ENCODE data around the gene MAP7D3. TPM values are rescaled to one million over a fixed set of nuclear protein-coding genes. Genes with fewer than 3 reads are reported as not detected.

The MAP7D3 gene
- polyA plus RNA-seq, 3 donors: 1.8 to 3.4 (median 2.9) TPM

- Mint-ChIP-seq H3K9me3 (peaks cover 0 to 2% (median 0%) of the 10 kb centered on the region in 7 donors), H3K27me3 (ENCODE audit: low read depth in 3 of 3) (peaks cover 0 to 11% (median 1%) of the 10 kb centered on the region in 3 donors), H3K36me3 (peaks cover 0 to 8% of the 10 kb centered on the region in 2 donors), H3K4me3 (no peak overlapping the region), H3K27ac (no peak overlapping the region), H3K4me1 (peaks cover 14% of the 10 kb centered on the region)
- DNase-seq: peak in 1 of 3 donors; percentile 38
- Histone ChIP-seq H3K79me2 (ENCODE audit: insufficient read depth, low read length) (no peaks in the 10 kb centered on the region), H3K4me3 (replicated peaks in 1 of 3; ENCODE audit: low read depth in 2 of 3, low read length in 3 of 3) (peak overlapping the region in 2 of 3 experiments; percentile 27 to 55), H3K27ac (ENCODE audit: low read depth in 1 of 2, low read length in 2 of 2) (no peak overlapping the region), H3K9ac (ENCODE audit: insufficient read depth, low read length, poor library complexity, severe bottlenecking) (no peak overlapping the region), H3K9me3 (replicated peaks in 1 of 2; ENCODE audit: control insufficient read depth in 1 of 2, insufficient read depth in 1 of 2, low read length in 2 of 2) (no peaks in the 10 kb centered on the region), H2AFZ (ENCODE audit: insufficient read depth, low read depth, low read length, poor library complexity, severe bottlenecking) (no peak overlapping the region), H3K36me3 (replicated peaks in 1 of 2; ENCODE audit: control insufficient read depth in 1 of 2, insufficient read depth in 2 of 2, low read length in 2 of 2) (no peaks in the 10 kb centered on the region), H3K4me1 (ENCODE audit: control insufficient read depth in 1 of 2, insufficient read depth in 2 of 2, low read length in 2 of 2) (peaks cover 11 to 18% of the 10 kb centered on the region in 2 donors), H4K20me1 (ENCODE audit: insufficient read depth, low read length) (no peaks in the 10 kb centered on the region), H3K4me2 (replicated peaks; ENCODE audit: extremely low read depth, low read length, poor library complexity, severe bottlenecking) (peak overlapping the region; percentile 64), H3K27me3 (ENCODE audit: control insufficient read depth in 2 of 2, insufficient read depth in 2 of 2, low read length in 2 of 2) (no peaks in the 10 kb centered on the region)
- intact Hi-C loops (cut with micrococcal nuclease): no loop called here
- no peak for TF ChIP-seq CTCF (IDR thresholded peaks at IDR 0.05)
- WGBS (ENCODE audit: insufficient coverage): no CpG with 5 or more reads among the region's 5 CpGs
Measured at GRCh38 chrX:136210806-136211205, 40.4 kb downstream of the MAP7D3 start.

- H3K36me3 ChIP-seq (replicated peaks in 1 of 2; ENCODE audit: control insufficient read depth in 1 of 2, insufficient read depth in 2 of 2, low read length in 2 of 2): no peaks in the 10 kb centered on the region
- peak overlapping the region; percentile 7 to 76 (median 38) for H3K27ac Mint-ChIP-seq
- no peak overlapping the region for H3K9ac ChIP-seq (ENCODE audit: insufficient read depth, low read length, poor library complexity, severe bottlenecking)
- WGBS (ENCODE audit: insufficient coverage): no CpG with 5 or more reads among the region's 7 CpGs
- peak overlapping the region in 2 of 3 experiments; percentile 27 to 55 for H3K4me3 ChIP-seq (replicated peaks in 1 of 3; ENCODE audit: low read depth in 2 of 3, low read length in 3 of 3)
- H3K79me2 ChIP-seq (ENCODE audit: insufficient read depth, low read length): no peaks in the 10 kb centered on the region
- no peak for TF ChIP-seq CTCF (IDR thresholded peaks at IDR 0.05)
- DNase-seq: peak in 2 of 3 donors; percentile 16 to 33
- H2AFZ ChIP-seq (ENCODE audit: insufficient read depth, low read depth, low read length, poor library complexity, severe bottlenecking): no peak overlapping the region
- peaks cover 14% of the 10 kb centered on the region for H3K4me1 Mint-ChIP-seq
- H3K4me2 ChIP-seq (replicated peaks; ENCODE audit: extremely low read depth, low read length, poor library complexity, severe bottlenecking): peak overlapping the region; percentile 64
- intact Hi-C loops (cut with micrococcal nuclease): no loop called here
- peaks cover 0 to 5% of the 10 kb centered on the region in 2 donors for H3K36me3 Mint-ChIP-seq
- H3K9me3 ChIP-seq (replicated peaks in 1 of 2; ENCODE audit: control insufficient read depth in 1 of 2, insufficient read depth in 1 of 2, low read length in 2 of 2): no peaks in the 10 kb centered on the region
- peaks cover 0 to 2% (median 0%) of the 10 kb centered on the region in 7 donors for H3K9me3 Mint-ChIP-seq
- H4K20me1 ChIP-seq (ENCODE audit: insufficient read depth, low read length): no peaks in the 10 kb centered on the region
- no peaks in the 10 kb centered on the region for H3K27me3 ChIP-seq (ENCODE audit: control insufficient read depth in 2 of 2, insufficient read depth in 2 of 2, low read length in 2 of 2)
- H3K4me3 Mint-ChIP-seq: peak overlapping the region; percentile 32 to 83
- H3K4me1 ChIP-seq (ENCODE audit: control insufficient read depth in 1 of 2, insufficient read depth in 2 of 2, low read length in 2 of 2): peaks cover 11 to 18% of the 10 kb centered on the region in 2 donors
- peak overlapping the region in 1 of 2 donors; percentile 55 for H3K27ac ChIP-seq (ENCODE audit: low read depth in 1 of 2, low read length in 2 of 2)
- H3K27me3 Mint-ChIP-seq (ENCODE audit: low read depth in 3 of 3): peaks cover 0 to 11% (median 1%) of the 10 kb centered on the region in 3 donors
Measured at GRCh38 chrX:136210243-136210642, 41.0 kb downstream of the MAP7D3 start.
